Ovary (tissue), 9 donors: Measurements from ENCODE around the gene CAPN14. TPM values are rescaled to one million over a fixed set of nuclear protein-coding genes. Genes with fewer than 3 reads are reported as not detected.

ENCODE experiments used
- DNase-seq, 5 donors: peaks; one replicate each; pipeline ENCODE4 v3.0.0-alpha.2; 2019 to 2020
- H3K27ac ChIP-seq, 2 donors: fragments of 200-600 bp; one replicate each; pipeline versions ENCODE4 v1.5.1 to v1.8.0; 2019 to 2022
- H3K27me3 ChIP-seq: fragments of 200-600 bp; one replicate; pipeline ENCODE4 v1.8.0; 2022
- H3K36me3 ChIP-seq: fragments of 200-600 bp; sonication (generic); one replicate; pipeline ENCODE4 v1.5.1; 2019
- H3K4me1 ChIP-seq: one replicate; pipeline ENCODE4 v1.8.1; 2013; ENCODE audit warnings: mild to moderate bottlenecking, moderate library complexity; ENCODE audit not compliant: insufficient read depth
- H3K4me3 ChIP-seq: fragments of 200-600 bp; sonication (generic); one replicate; pipeline ENCODE4 v1.5.1; 2017
- H3K9me3 ChIP-seq, 2 donors: fragments of 200-600 bp in 1 of 2; sonication (generic) in 1 of 2; one replicate each; pipeline versions ENCODE4 v1.5.1 to v1.8.1; 2013 to 2019; ENCODE audit warnings: mild to moderate bottlenecking in 1 of 2, moderate library complexity in 1 of 2
- EP300 ChIP-seq: sonication (generic); formaldehyde crosslinking; IDR thresholded peaks from one replicate; pipeline ENCODE4 v1.6.1; 2017; ENCODE audit warnings: antibody characterized with exemption
- POLR2A ChIP-seq: fragments of 450-650 bp; IDR thresholded peaks from one replicate; pipeline ENCODE4 v1.6.1; 2017; ENCODE audit warnings: antibody characterized with exemption, mild to moderate bottlenecking, moderate library complexity
- WGBS, 3 donors: extraction: QIAGEN DNeasy Blood & Tissue Kit in 1 of 3; methylation state at CpG; one replicate each; pipeline versions ENCODE4 v1.1.5 to v1.1.7; 2013 to 2017; 5-methylcytosine and 5-hydroxymethylcytosine counted together
- intact Hi-C, 4 donors: fragments of 100-400 bp; cut with DNase I; formaldehyde crosslinking; loops; one replicate each; pipeline versions ENCODE4 v1.11.0 to v1.15.1; 2022 to 2023
- polyA plus RNA-seq, 2 donors: library from polyadenylated mRNA; stranded (reverse); fragments of 200-250 nt in 1 of 2; fragments of 350-450 nt in 1 of 2; fragmentation: Illumina TruSeq in 1 of 2; extraction: RNeasy Lipid Tissue Mini Kit (QIAGEN cat#74804) in 1 of 2; gene quantifications; one replicate each; pipeline ENCODE4 v1.2.3, GENCODE V29; 2013 to 2014
- total RNA-seq, 7 donors: library from RNA; depleted of rRNA in 2 of 7; stranded (reverse); fragments of >200 nt in 2 of 7; fragmentation: NEBNext Ultra II Directional in 3 of 7; extraction: Animal tissue kit (Norgen Biotek cat#: 25700) in 3 of 7; gene quantifications; one replicate each; pipeline versions ENCODE4 v1.1.0 to v1.2.4, GENCODE V29; 2016 to 2023
- TF ChIP-seq, protein P1 (sequence below), 3 donors: fragments of 450-650 bp in 2 of 3; fragments of 200-600 bp in 1 of 3; IDR thresholded peaks; one replicate each; pipeline versions ENCODE4 v1.5.1 to v1.8.0; 2016 to 2022; ENCODE audit warnings: antibody characterized with exemption in 3 of 3, mild to moderate bottlenecking in 1 of 3
- donor health status: DM: no; HTN: no; CAD: no; lungs with moderate emphysema.
- donor health status: DM: no; HTN: no; CAD: no.
- donor health status: Bipolar disorder and iron deficiency.
- donor health status: DM: yes; HTN: yes; CAD: no.
- donor health status: DM: no; HTN: no; CAD: no.
- donor health status: DM: yes; HTN: yes; CAD: no.

Gene CAPN14
- total and polyA plus RNA-seq, 9 donors = 0.05 to 0.23 (median 0.05) TPM; not detected in 2

DNA sequence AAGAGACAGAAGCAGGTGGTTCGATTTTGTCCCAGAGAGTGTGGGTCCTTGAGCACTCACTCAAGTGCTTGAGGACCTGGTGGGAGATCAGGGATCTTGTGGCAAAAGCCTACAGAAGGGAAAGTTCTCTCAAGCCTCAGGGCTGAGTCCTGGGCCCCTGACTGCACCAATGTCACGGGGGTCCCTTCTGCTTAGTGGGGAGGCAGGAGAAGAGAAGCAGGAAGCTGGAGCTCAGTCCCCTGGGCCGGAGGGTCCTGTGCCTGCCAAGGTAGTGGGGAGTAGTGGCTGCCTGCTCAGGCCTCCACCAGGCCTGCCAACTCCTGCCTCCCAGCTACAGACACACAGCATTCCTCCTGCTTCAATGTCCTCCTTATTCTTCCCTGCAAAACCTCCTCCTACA is 11.7 kb downstream of the CAPN14 start:
- H3K36me3 ChIP-seq = no peaks in the 10 kb centered on the region
- DNase-seq = no peak
- no peak for TF ChIP-seq POLR2A
- TF ChIP-seq, protein P1, sequence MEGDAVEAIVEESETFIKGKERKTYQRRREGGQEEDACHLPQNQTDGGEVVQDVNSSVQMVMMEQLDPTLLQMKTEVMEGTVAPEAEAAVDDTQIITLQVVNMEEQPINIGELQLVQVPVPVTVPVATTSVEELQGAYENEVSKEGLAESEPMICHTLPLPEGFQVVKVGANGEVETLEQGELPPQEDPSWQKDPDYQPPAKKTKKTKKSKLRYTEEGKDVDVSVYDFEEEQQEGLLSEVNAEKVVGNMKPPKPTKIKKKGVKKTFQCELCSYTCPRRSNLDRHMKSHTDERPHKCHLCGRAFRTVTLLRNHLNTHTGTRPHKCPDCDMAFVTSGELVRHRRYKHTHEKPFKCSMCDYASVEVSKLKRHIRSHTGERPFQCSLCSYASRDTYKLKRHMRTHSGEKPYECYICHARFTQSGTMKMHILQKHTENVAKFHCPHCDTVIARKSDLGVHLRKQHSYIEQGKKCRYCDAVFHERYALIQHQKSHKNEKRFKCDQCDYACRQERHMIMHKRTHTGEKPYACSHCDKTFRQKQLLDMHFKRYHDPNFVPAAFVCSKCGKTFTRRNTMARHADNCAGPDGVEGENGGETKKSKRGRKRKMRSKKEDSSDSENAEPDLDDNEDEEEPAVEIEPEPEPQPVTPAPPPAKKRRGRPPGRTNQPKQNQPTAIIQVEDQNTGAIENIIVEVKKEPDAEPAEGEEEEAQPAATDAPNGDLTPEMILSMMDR (IDR thresholded peaks at IDR 0.05) = no peak
- no peak for TF ChIP-seq EP300
- no peaks in the 10 kb centered on the region for H3K27me3 ChIP-seq
- intact Hi-C loops = no loop called here
- no peaks in the 10 kb centered on the region for H3K9me3 ChIP-seq
- H3K27ac ChIP-seq = no peak overlapping the region
- H3K4me1 ChIP-seq = no peaks in the 10 kb centered on the region
- H3K4me3 ChIP-seq = no peak overlapping the region
- WGBS, 3 donors = 76 to 78% (median 76%) methylated on average over 3 of the region's 3 CpGs

- no peak overlapping the region for H3K4me3 ChIP-seq
- H3K27me3 ChIP-seq = no peaks in the 10 kb centered on the region
- DNase-seq = no peak
- TF ChIP-seq, protein P1 (IDR thresholded peaks at IDR 0.05) = no peak
- TF ChIP-seq POLR2A (no peak), EP300 (no peak)
- no peaks in the 10 kb centered on the region for H3K36me3 ChIP-seq
- no peaks in the 10 kb centered on the region for H3K4me1 ChIP-seq
- no peak overlapping the region for H3K27ac ChIP-seq
- 62 to 80% (median 74%) methylated on average over 9 of the region's 9 CpGs for WGBS, 3 donors
- intact Hi-C loops = no loop called here
- no peaks in the 10 kb centered on the region for H3K9me3 ChIP-seq
Measured at GRCh38 chr2:31205186-31205585, 12.1 kb downstream of the CAPN14 start.

GRCh38 chr2:31204783-31205182 is 12.5 kb downstream of the CAPN14 start:
- Histone ChIP-seq H3K27me3 (no peaks in the 10 kb centered on the region), H3K27ac (no peak overlapping the region), H3K9me3 (no peaks in the 10 kb centered on the region), H3K4me1 (no peaks in the 10 kb centered on the region), H3K36me3 (no peaks in the 10 kb centered on the region), H3K4me3 (no peak overlapping the region)
- DNase-seq = no peak
- no peak for TF ChIP-seq POLR2A
- no peak for TF ChIP-seq EP300
- TF ChIP-seq, protein P1 (IDR thresholded peaks at IDR 0.05) = no peak
- WGBS, 3 donors = 52 to 55% (median 54%) methylated on average over 6 of the region's 6 CpGs
- intact Hi-C loops = no loop called here

DNA sequence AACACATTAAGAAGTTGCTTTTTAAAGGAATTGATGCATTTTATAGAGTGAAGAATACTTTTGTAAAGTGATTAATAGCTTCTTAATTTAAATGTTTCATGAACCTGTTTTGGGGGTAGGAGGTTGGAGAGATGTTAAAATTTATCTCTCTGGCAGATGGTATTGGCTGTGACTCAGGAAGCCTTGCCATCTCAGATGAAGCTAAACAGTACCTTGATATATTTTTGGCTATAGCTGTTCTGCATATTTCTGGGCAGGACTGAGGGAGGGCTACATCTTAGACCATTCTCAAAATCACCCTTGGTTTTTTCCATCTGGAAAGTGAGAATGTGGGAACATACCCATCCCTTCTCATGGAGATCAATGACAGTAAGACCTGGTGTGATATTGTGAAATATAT is 13.4 kb downstream of the CAPN14 start:
- no peak overlapping the region for H3K4me3 ChIP-seq
- H3K27me3 ChIP-seq = no peaks in the 10 kb centered on the region
- H3K27ac ChIP-seq = no peak overlapping the region
- TF ChIP-seq EP300 = no peak
- TF ChIP-seq, protein P1 (IDR thresholded peaks at IDR 0.05) = no peak
- TF ChIP-seq POLR2A = no peak
- H3K36me3 ChIP-seq = no peaks in the 10 kb centered on the region
- no peaks in the 10 kb centered on the region for H3K4me1 ChIP-seq
- intact Hi-C loops = no loop called here
- no peaks in the 10 kb centered on the region for H3K9me3 ChIP-seq
- no peak for DNase-seq

DNA sequence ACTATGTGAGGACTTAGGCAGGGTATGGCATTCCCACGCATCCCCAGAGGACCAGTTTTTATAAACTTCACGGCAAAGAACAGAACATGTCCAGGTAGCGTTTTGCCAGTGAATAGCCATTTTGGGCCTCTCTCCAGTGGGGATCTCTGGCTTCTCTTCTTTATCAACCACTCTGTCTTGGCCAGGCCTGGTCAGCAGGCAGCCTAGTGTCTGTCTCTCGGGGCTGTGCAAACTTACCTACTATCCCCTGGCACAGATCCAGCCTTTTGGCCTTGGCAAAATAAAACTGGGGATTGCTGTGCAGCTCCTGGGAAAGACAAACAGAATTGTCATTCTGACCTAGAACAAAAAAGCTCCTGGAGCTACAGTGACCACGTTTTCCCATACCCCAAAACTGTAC is 14.5 kb downstream of the CAPN14 start:
- intact Hi-C loops = no loop called here
- no peaks in the 10 kb centered on the region for H3K36me3 ChIP-seq
- H3K9me3 ChIP-seq = no peaks in the 10 kb centered on the region
- no peak for DNase-seq
- WGBS, 3 donors = 66 to 72% (median 71%) methylated on average over 5 of the region's 5 CpGs
- no peak overlapping the region for H3K27ac ChIP-seq
- no peaks in the 10 kb centered on the region for H3K4me1 ChIP-seq
- no peak overlapping the region for H3K4me3 ChIP-seq
- no peak for TF ChIP-seq POLR2A
- no peak for TF ChIP-seq EP300
- TF ChIP-seq, protein P1 (IDR thresholded peaks at IDR 0.05) = no peak
- no peaks in the 10 kb centered on the region for H3K27me3 ChIP-seq
